ENCODE data around the gene GOLPH3L. TPM values are rescaled to one million over a fixed set of nuclear protein-coding genes. Genes with fewer than 3 reads are reported as not detected.
"Not testable (repeated sequence)": the region's sequence is repeated elsewhere in the genome, so short reads cannot be mapped to it uniquely, and the experiment has no call there.

Gene GOLPH3L
- polyA plus RNA-seq, 3 donors = 36.2 to 43.7 (median 37.5) TPM

DNA sequence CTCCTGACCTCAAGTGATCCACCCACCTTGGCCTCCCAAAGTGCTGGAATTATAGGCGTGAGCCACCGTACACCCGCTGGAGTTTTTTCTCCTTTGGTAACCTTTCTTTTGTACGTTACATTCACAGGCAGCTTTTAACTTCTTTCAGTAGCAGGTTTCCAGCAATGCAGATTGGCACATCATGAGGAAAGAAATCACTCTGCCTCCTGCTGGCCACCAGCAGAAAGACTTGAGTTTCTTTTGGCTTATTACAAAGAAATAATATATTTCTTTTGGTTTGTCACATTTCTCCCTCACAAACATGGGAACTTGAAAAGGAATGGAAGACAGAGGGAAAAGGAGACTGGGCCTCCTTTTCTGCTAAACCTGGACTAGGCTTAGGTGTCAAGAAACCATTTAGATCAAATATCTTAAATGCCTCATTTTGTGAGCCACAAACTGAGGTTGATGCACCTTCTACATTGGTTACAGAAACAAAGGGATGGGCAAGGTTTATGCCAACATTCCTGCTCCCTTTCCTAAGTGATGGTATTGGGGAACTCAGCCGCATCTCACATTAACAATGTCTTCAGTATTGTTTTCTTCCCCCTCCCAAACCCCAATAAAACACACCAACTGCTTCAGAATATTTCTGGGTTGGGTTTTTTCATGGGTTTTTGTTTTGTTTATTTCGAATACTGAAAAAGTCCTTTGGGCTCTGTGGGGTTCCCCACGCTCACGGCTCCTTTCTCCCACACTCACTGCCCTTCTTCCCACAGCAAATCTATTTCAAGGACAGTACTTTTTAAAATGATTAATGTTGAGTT lies 75.3 kb downstream of the GOLPH3L start:
- no peak for DNase-seq

DNA sequence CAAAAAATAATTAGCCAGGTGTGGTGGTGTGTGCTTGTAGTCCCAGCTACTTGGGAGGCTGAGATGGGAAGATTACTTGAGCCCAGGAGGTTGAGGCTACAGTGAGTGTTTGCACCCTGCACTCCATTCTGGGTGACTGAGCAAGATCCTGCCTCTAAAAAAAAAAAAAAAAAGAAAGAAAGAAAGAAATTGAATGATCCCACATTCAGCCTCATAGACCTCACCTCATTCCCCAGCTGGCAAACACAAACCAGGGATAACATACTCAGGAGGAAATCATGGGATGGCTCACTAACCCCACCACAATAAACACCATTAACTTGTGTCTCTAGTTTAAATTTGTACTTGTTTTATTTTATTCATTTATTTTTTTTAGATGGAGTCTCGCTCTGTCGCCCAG lies 76.0 kb downstream of the GOLPH3L start:
- no peak for DNase-seq

DNA sequence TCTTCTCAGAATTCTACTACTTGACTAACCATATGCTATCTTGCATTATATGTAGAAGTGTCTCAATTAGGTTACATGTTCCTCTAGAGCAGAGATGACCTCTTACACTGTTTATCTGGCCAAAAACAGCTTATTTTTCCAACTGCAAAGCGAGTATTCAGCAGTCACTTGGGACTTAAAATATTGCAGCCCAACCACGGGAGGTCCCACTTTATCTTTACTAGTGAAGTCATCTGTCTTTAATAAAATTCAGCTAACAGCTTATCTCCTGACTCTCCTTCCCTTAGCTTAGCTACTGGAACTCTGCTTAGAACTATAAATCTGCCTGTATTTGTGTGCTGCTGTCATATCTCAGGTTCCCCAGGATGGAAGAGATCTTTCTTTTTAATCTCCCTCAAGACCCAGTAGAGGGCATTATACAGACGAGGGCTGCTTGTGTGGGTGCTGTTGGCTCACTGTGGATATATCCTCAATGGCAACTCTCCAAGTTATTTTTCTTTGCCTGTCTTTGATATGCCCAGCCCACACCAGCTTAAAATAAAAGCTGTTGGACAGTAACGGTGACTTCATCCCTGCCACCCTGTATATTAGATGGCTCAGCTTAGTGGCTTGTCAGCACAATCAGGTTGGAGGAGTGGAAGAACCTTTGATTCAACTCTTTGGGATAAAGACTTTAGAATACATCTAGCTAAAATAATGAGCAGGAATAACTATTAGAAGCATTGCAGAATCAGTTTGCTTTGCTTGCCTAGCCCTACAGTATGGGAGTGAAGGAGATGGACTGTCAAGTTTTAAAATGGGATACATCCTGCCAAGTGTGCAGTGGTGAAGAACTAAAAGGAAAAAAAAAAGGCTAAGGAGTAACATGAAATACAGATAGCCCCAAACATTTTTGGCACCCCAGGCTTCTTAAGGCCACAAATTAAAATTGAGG lies 77.1 kb downstream of the GOLPH3L start:
- DNase-seq = no peak

DNA sequence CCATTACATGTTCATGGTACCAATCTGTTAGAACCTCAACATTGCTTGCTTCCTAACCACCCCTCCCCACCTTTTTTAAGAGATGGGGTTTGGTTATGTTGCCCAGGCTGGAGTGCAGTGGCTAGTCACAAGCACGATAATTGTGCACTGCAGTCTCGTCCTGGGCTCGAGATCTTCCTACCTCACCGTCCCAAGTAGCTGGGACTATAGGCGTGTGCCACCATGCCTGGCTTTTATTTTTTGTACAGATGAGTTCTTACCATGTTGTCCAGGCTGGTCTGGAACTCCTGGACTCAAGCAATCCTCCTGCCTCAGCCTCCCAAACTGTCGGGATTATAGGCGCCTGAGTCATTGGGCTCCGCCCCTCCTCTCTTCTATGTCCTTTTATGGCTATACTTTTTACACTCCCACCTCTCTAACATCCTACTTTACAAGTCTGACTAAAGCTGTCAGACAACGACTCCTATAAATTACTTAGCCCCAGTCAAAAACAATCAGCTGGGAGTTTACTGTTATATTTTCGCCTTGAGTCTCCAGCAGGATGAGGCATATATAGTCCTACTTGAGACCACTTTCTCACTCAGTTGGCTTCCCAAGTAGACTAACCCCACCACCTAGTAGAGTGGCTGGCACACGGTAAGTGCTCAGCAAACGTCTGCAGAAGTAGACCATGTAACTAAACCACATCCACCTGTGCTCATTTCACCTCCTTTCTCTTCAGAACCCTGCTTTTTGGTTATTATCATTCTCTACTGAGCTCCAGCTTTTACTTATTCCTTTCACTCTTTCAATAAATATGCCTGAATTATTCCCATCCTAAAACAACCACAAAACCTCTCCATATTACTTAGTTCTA lies 81.4 kb downstream of the GOLPH3L start:
- DNase-seq = no peak

DNA sequence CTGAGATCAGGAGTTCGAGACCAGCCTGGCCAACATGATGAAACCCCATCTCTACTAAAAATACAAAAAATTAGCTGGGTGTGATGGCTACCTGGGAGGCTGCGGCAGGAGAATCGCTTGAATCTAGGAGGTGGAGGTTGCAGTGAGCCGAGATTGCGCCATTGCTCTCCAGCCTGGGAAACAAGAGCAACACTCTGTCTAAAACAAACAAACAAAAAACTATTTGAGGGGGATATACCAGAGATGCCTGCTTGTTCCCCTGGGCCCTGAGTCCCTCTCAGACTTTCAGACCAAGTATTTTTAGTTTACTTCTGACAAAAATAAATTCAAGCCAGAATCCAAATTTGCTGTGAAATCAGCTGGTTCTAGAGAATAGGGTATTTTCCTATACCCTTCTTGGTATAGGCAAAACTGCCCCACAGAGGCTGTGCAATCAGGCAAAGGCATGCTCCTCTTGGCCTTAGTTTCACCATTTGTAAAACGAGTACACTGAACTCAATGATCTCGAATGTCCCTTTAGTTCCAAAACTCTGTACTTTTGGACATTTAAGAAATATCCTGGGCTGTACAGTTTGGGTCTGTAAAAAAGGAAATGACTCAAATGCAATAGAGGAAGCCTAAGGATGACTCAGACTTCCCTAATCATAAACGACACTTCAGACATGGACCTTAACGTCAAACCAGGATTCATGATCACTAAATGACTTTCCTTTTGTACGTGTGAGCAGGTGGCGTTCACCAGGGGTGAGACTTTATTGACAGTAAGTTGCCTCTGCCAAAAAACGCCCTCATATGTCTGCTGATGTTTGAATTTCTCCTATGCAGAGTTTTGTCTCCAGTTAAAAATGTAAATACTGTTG lies 83.7 kb downstream of the GOLPH3L start:
- no peak for DNase-seq

DNA sequence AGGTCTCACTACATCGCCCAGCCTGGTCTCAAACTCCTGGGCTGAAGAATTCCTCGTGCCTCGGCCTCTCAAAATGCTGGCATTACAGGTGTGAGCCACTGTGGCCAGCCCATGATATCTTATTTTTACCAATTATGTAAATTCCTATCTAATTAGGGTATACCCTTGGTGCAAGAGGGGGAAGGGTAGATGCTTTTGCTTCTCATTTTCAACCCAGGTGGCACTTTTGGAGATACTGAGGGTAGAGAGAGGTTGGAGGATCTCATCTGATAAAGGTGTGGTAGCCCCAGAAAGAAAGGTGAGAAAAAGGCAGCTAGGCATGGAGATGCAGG lies 85.0 kb downstream of the GOLPH3L start:
- DNase-seq = no peak

DNA sequence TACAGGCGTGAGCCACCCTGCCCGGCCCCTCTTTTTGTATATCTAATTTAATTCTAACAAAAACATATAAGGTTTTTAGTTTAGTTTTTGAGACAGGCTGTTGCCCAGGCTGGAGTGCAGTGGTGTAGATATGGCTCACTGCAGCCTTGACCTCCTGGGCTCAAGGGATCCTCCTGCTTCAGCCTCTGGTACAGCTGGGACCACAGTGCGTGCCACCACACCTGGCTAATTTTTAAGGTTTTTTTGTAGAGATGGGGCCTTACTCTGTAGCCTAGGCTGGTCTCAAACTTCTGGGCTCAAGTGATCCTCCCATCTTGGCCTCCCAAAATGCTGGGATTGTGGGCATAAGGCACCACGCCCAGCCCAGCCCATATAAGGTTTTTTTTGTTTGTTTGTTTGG lies 86.4 kb downstream of the GOLPH3L start:
- DNase-seq = no peak

DNA sequence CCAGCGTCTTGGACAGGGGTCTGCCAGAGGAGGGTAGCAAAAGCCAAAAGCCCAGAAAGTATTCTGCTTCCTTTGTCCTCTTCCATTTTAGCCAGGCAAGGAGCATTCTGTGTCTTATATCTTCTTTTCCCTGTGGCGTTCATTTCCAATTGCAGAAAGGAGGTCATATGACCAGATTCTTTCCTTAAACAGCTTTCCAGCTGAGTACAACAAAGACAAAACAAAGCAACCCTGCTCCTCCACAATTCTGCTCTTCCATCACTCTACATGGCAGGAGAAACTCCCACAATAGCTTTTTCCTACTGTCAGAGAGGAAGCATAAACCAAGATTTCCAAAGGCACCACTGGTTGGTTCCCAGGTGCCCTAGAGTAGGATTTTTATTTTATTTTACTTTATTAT lies 87.2 kb downstream of the GOLPH3L start:
- no peak for DNase-seq

DNA sequence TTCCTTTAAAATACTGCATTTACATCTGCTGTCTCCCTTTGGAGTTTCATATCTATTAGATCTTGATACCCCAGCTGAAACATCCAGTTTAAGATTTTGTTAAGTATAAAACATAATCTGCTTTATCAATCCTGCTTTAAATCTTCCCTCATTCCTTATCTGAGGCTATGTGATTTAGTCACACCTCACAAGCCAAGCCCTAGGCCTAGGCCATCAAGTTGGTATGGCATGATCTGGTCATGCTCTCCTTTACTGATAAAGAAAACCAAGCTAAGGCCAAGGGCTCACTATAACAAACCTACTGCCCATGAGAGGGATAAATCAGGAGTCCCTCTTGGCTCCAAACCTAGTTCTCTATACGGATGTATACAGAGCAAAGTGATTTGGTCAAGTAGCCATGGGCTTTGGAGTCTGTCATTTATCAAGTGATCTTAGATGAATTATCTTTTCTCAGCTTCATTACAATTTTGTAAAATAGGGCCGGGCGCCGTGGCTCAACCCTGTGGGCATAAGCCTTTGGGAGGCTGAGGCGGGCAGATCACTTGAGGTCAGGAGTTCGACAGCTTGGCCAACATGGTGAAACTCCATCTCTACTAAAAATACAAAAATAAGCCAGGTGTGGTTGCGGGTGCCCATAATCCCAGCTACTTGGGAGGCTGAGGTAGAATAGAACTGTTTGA lies 90.4 kb downstream of the GOLPH3L start:
- no peak for DNase-seq

DNA sequence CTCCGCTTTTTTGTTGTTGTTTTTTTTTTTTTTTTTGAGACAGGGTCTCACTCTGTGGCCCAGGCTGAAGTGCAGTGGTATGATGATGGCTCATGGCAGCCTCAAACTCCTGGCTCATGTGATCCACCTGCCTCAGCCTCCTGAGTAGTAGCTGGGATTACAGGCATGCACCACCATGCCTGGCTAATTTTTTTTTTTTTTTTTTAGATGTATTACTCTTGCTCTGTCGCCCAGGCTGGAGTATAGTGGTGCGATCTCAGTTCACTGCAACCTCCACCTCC lies 91.6 kb downstream of the GOLPH3L start:
- not testable (repeated sequence) for DNase-seq

DNA sequence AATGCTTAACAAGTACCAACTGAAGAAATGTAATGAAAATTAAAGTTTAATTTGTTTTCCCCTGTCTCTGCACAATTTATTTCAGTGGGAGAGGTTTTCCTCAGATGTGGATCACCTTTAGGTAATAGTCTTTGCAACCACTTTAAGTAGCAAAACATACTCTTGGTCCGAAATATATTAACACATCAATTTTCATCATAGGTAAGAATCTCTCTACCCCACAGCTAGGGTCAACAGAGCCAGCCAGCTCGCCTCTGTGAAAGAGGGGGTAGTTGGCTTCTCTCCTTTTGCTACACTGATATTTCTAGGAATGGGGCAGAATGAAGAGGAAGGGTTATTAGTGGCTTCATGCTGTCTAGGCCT lies 92.7 kb downstream of the GOLPH3L start:
- DNase-seq = no peak

DNA sequence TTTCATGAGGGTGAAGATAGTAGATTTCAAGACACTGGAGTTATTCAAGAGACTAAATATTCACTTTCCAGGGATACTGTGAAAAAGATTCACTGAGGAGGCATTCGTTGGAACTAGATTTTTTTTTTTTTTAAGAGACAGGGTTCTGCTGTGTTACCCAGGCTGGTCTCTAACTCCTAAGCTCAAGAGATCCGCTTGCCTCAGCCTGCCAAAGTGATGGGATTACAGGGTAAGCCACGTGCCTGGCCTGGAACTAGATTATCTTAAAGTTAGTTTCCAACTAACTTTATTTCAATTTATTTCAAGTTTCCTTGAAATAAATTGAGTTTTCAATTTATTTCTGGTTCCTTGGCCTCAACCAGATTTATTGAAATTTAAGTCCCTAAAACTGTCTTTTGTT lies 93.2 kb downstream of the GOLPH3L start:
- DNase-seq = no peak

DNA sequence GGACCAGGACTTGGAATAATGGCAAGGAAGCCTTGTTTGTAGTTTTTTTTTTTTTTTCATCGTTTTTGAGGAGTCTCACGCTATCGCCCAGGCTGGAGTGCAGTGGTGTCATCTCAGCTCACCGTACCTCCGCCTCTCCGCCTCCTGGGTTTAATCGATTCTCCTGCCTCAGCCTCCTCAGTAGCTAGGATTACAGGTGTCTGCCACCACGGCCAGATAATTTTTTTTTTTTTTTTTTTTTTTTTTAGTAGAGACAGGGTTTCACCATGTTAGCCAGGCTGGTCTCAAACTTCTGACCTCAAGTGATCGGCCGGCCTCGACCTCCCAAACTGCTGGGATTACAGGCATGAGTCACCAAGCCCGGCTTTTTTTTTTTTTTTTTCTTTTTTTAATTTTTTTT lies 94.6 kb downstream of the GOLPH3L start:
- not testable (repeated sequence) for DNase-seq

DNA sequence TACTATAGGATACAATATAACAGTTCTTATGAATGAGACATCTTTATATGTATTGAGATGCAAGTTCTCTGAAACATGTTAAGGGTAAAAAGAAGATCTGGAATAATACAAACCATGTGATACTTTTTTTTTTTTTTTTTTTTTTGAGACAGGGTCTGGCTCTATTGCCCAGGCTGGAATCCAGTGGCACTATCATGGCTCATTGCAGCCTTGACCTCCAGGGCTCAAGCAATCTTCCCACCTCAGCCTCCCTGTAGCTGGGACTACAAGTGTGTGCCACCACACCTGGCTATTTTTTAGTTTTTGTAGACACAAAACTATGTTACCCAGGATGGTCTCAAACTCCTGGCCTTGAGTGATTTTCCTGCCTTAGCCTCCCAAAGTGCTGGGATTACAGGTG lies 95.4 kb downstream of the GOLPH3L start:
- no peak for DNase-seq

DNA sequence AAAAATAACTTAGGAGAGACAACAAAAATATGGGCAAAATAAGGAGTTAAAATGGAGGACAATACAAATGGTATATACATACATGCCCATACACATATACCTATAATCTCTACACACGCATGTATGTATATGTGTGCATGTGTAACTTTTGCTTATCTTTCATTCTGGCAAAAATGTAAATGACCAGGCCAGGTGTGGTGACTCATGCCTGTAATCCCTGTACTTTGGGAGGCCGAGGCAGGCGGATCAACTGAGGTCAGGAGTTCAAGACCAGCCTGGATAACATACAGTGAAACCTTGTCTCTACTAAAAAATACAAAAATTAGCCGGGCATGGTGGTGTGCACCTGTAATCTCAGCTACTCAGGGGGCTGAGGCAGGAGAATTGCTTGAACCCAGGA lies 98.6 kb downstream of the GOLPH3L start:
- DNase-seq = not testable (repeated sequence)

DNA sequence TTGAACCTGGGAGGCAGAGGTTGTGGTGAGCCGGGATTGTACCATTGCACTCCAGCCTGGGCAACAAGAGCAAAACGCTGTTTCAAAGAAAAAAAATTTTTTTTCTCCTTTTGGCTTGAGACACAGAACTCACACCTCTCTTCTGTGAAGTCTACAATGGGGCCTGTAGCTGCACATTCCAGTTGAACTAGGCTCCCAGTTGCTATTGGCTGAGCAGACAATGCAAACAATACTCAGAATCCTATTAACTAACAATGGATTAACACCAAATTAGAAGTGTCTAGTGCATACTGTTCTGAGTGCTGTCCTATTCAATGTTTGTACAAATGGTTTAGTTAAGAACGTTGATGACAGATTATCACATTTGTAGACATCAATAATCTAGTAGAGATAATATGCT lies 100.0 kb downstream of the GOLPH3L start:
- DNase-seq = no peak

Other genes with a start within 250 kb of the GOLPH3L start
- 10 to 100 TPM; 19.5 to 34.3 (median 30.1) TPM for gene TARS2, start 209.7 kb downstream of the GOLPH3L start, polyA plus RNA-seq (ENCODE audit: insufficient read length in 3 of 3)
- 10 to 100 TPM; 13.0 to 15.0 (median 13.9) TPM for gene ECM1, start 189.0 kb downstream of the GOLPH3L start, polyA plus RNA-seq (ENCODE audit: insufficient read length in 3 of 3)
- gene FALEC, start 181.4 kb downstream of the GOLPH3L start, polyA plus RNA-seq (ENCODE audit: insufficient read length in 3 of 3) = under 1 TPM; 0.36 to 0.83 (median 0.52) TPM
- gene ADAMTSL4, start 147.7 kb downstream of the GOLPH3L start, polyA plus RNA-seq (ENCODE audit: insufficient read length in 3 of 3) = 10 to 100 TPM; 13.5 to 17.7 (median 13.6) TPM
- gene MCL1, start 117.5 kb downstream of the GOLPH3L start, polyA plus RNA-seq (ENCODE audit: insufficient read length in 3 of 3) = 100 to 1,000 TPM; 149 to 153 (median 150) TPM
- gene ENSA, start 67.5 kb downstream of the GOLPH3L start, polyA plus RNA-seq (ENCODE audit: insufficient read length in 3 of 3) = 100 to 1,000 TPM; 224 to 247 (median 227) TPM
- gene HORMAD1, start 23.7 kb upstream of the GOLPH3L start, polyA plus RNA-seq (ENCODE audit: insufficient read length in 3 of 3) = not detected
- gene CTSS, start 68.6 kb upstream of the GOLPH3L start, polyA plus RNA-seq (ENCODE audit: insufficient read length in 3 of 3) = 10 to 100 TPM in 2 of 3 donors, 1 to 10 TPM in 1; 7.4 to 11.2 (median 11.0) TPM
- gene CTSK, start 111.1 kb upstream of the GOLPH3L start, polyA plus RNA-seq (ENCODE audit: insufficient read length in 3 of 3) = 10 to 100 TPM; 22.6 to 26.2 (median 23.5) TPM
- 10 to 100 TPM; 49.5 to 65.4 (median 54.8) TPM for gene ARNT, start 179.4 kb upstream of the GOLPH3L start, polyA plus RNA-seq (ENCODE audit: insufficient read length in 3 of 3)
- gene CTXND2, start 190.0 kb upstream of the GOLPH3L start, polyA plus RNA-seq (ENCODE audit: insufficient read length in 3 of 3) = under 1 TPM in 1 of 3 donors, not detected in 2; 0.27 TPM
- 10 to 100 TPM; 69.0 to 96.6 (median 92.2) TPM for gene SETDB1, start 229.2 kb upstream of the GOLPH3L start, polyA plus RNA-seq (ENCODE audit: insufficient read length in 3 of 3)